IMR-90 (cell line): ENCODE results near the gene PROSER2. TPM values are rescaled to one million over a fixed set of nuclear protein-coding genes. Genes with fewer than 3 reads are reported as not detected.

Experiments used
- ATAC-seq: fragments of 200-7000 bp; cut with Tn5 transposase; 2 replicates; pipeline ENCODE4 v1.9.1; 2020; ENCODE audit warnings: low read depth, mild to moderate bottlenecking, moderate library complexity
- BruUV-seq: library from RNA; stranded (reverse); fragments of 400-500 nt; replicated peaks from 2 replicates; lab custom pipeline; 2021; lab: Mats Ljungman, UMichigan
- CTCF ChIA-PET: fragments of 300-600 bp; formaldehyde crosslinking; extraction: SDS; loops from one replicate; lab custom pipeline; 2021; ENCODE audit warnings: antibody characterized with exemption; lab: Yijun Ruan, JAX
- POLR2A ChIA-PET: fragments of 300-600 bp; sonication (Branson Sonifier 250); formaldehyde crosslinking; loops from one replicate; lab custom pipeline; 2022; ENCODE audit warnings: antibody characterized with exemption; ENCODE audit not compliant: unreplicated experiment; lab: Charles Lee
- DNase-seq: peaks from one replicate; pipeline ENCODE4 v3.0.0; 2013
- H2AFZ ChIP-seq: replicated peaks from 2 replicates; pipeline ENCODE3; 2013; ENCODE audit warnings: low read length, mild to moderate bottlenecking; ENCODE audit not compliant: poor library complexity
- H2AK5ac ChIP-seq: 2 replicates; pipeline ENCODE4 v1.6.1; 2013; ENCODE audit warnings: low read depth, low read length, inconsistent platforms
- H2AK9ac ChIP-seq: replicated peaks from 2 replicates; pipeline ENCODE3; 2013; ENCODE audit warnings: mild to moderate bottlenecking, low read depth, low read length, moderate library complexity; ENCODE audit not compliant: poor library complexity
- H2BK120ac ChIP-seq: 2 replicates; pipeline ENCODE4 v1.6.1; 2013; ENCODE audit warnings: low read depth, low read length, inconsistent platforms
- H2BK15ac ChIP-seq: 3 replicates; pipeline ENCODE4 v1.6.1; 2013; ENCODE audit warnings: low read depth, low read length, inconsistent platforms
- H2BK20ac ChIP-seq: 2 replicates; pipeline ENCODE4 v1.6.1; 2013; ENCODE audit warnings: low read depth, mild to moderate bottlenecking, inconsistent platforms, low read length, moderate library complexity
- H2BK5ac ChIP-seq: 2 replicates; pipeline ENCODE4 v1.6.1; 2013; ENCODE audit warnings: mild to moderate bottlenecking, low read depth, low read length, inconsistent platforms; ENCODE audit not compliant: poor library complexity, severe bottlenecking
- H3K14ac ChIP-seq: replicated peaks from 2 replicates; pipeline ENCODE4 v1.6.1; 2013; ENCODE audit warnings: low read depth, low read length, inconsistent platforms
- H3K18ac ChIP-seq: 2 replicates; pipeline ENCODE4 v1.6.1; 2013; ENCODE audit warnings: low read depth, low read length, control low read depth
- H3K23ac ChIP-seq: 2 replicates; pipeline ENCODE4 v1.6.1; 2013; ENCODE audit warnings: low read depth, low read length, inconsistent platforms
- H3K27ac ChIP-seq: 2 replicates; pipeline ENCODE4 v1.5.1; 2013; ENCODE audit warnings: mild to moderate bottlenecking, control low read depth, low read length; ENCODE audit not compliant: insufficient read depth
- H3K27me3 ChIP-seq: 2 replicates; pipeline ENCODE4 v1.6.1; 2013; ENCODE audit warnings: low read length; ENCODE audit not compliant: control insufficient read depth, insufficient read depth
- H3K36me3 ChIP-seq: 2 replicates; pipeline ENCODE4 v1.6.1; 2013; ENCODE audit warnings: low read length, mixed read lengths; ENCODE audit not compliant: control insufficient read depth, insufficient read depth
- H3K4ac ChIP-seq: 2 replicates; pipeline ENCODE4 v1.6.1; 2013; ENCODE audit warnings: low read depth, low read length, inconsistent platforms
- H3K4me1 ChIP-seq: 2 replicates; pipeline ENCODE4 v1.6.1; 2013; ENCODE audit warnings: low read length, mixed read lengths; ENCODE audit not compliant: control insufficient read depth, insufficient read depth
- H3K4me2 ChIP-seq: 2 replicates; pipeline ENCODE4 v1.6.1; 2013; ENCODE audit warnings: low read depth, mild to moderate bottlenecking, control low read depth, low read length, moderate library complexity
- H3K4me3 ChIP-seq: 2 replicates; pipeline ENCODE4 v1.5.1; 2013; ENCODE audit warnings: low read depth, mild to moderate bottlenecking, control low read depth, low read length, moderate library complexity; ENCODE audit not compliant: insufficient read depth
- H3K56ac ChIP-seq: 2 replicates; pipeline ENCODE4 v1.6.1; 2013; ENCODE audit warnings: low read length, inconsistent platforms; ENCODE audit not compliant: insufficient read depth; ENCODE audit errors: extremely low read depth
- H3K79me1 ChIP-seq, 2 experiments: 2 replicates each; pipeline ENCODE4 v1.6.1; 2013; ENCODE audit warnings: low read length in 2 of 2, inconsistent platforms in 1 of 2, low read depth in 1 of 2
- H3K9ac ChIP-seq: 2 replicates; pipeline ENCODE4 v1.6.1; 2013; ENCODE audit warnings: low read depth, low read length, control low read depth
- H3K9me1 ChIP-seq: 2 replicates; pipeline ENCODE4 v1.6.1; 2013; ENCODE audit warnings: low read length, inconsistent platforms; ENCODE audit not compliant: insufficient read depth
- H3K9me3 ChIP-seq: 2 replicates; pipeline ENCODE4 v1.6.1; 2013; ENCODE audit warnings: low read length; ENCODE audit not compliant: control insufficient read depth, insufficient read depth
- H4K20me1 ChIP-seq: 2 replicates; pipeline ENCODE4 v1.6.1; 2013; ENCODE audit warnings: low read length, inconsistent platforms; ENCODE audit not compliant: insufficient read depth
- H4K5ac ChIP-seq: 2 replicates; pipeline ENCODE4 v1.6.1; 2013; ENCODE audit warnings: mild to moderate bottlenecking, low read depth, low read length, control low read depth
- H4K8ac ChIP-seq, 2 experiments: 2 replicates each; pipeline ENCODE4 v1.6.1; 2013; ENCODE audit warnings: low read depth in 2 of 2, low read length in 2 of 2, control low read depth in 1 of 2, inconsistent platforms in 1 of 2
- H4K91ac ChIP-seq: 2 replicates; pipeline ENCODE4 v1.6.1; 2013; ENCODE audit warnings: low read depth, low read length, inconsistent platforms; ENCODE audit not compliant: insufficient read depth
- BHLHE40 ChIP-seq: fragments of 150-350 bp; IDR thresholded peaks from 2 replicates; pipeline ENCODE4 v1.6.1; 2016; ENCODE audit warnings: mild to moderate bottlenecking, low read depth, low read length
- CEBPB ChIP-seq: IDR thresholded peaks from 2 replicates; pipeline ENCODE4 v1.6.1; 2012; ENCODE audit warnings: low read depth, low read length, improper control_type of control experiment
- CHD1 ChIP-seq: IDR thresholded peaks from 2 replicates; pipeline ENCODE4 v1.6.1; 2012; ENCODE audit warnings: low read depth, low read length, improper control_type of control experiment
- CTCF ChIP-seq: conservative IDR thresholded peaks from 2 replicates; pipeline ENCODE4 v1.5.1; 2012; ENCODE audit warnings: mild to moderate bottlenecking, low read depth, low read length, improper control_type of control experiment
- ELK1 ChIP-seq: fragments of 150-350 bp; IDR thresholded peaks from 2 replicates; pipeline ENCODE4 v1.6.1; 2016; ENCODE audit warnings: low read depth, mild to moderate bottlenecking, low read length, moderate library complexity, borderline replicate concordance
- FOS ChIP-seq: fragments of 150-350 bp; IDR thresholded peaks from 2 replicates; pipeline ENCODE4 v1.6.1; 2016; ENCODE audit warnings: low read depth, low read length
- MAFK ChIP-seq: IDR thresholded peaks from 2 replicates; pipeline ENCODE4 v1.6.1; 2012; ENCODE audit warnings: low read depth, low read length, improper control_type of control experiment
- MAZ ChIP-seq: IDR thresholded peaks from 2 replicates; pipeline ENCODE4 v1.6.1; 2012; ENCODE audit warnings: low read depth, mild to moderate bottlenecking, low read length, improper control_type of control experiment, moderate library complexity, borderline replicate concordance
- MXI1 ChIP-seq: IDR thresholded peaks from 2 replicates; pipeline ENCODE4 v1.6.1; 2012; ENCODE audit warnings: low read depth, mild to moderate bottlenecking, low read length, moderate library complexity, borderline replicate concordance
- NFE2L2 ChIP-seq: fragments of 150-350 bp; IDR thresholded peaks from 2 replicates; pipeline ENCODE4 v1.6.1; 2016; ENCODE audit warnings: low read depth, mild to moderate bottlenecking, low read length
- POLR2A ChIP-seq: IDR thresholded peaks from 2 replicates; pipeline ENCODE4 v1.6.1; 2012; ENCODE audit warnings: mild to moderate bottlenecking, low read depth, low read length
- RAD21 ChIP-seq: IDR thresholded peaks from 2 replicates; pipeline ENCODE4 v1.6.1; 2012; ENCODE audit warnings: low read length, improper control_type of control experiment
- RCOR1 ChIP-seq: IDR thresholded peaks from 2 replicates; pipeline ENCODE4 v1.6.1; 2012; ENCODE audit warnings: mild to moderate bottlenecking, low read length, improper control_type of control experiment; ENCODE audit not compliant: insufficient replicate concordance
- RFX5 ChIP-seq: IDR thresholded peaks from 2 replicates; pipeline ENCODE4 v1.8.0; 2012; ENCODE audit warnings: low read depth, mild to moderate bottlenecking, low read length, moderate library complexity
- SMC3 ChIP-seq: fragments of 150-350 bp; IDR thresholded peaks from 2 replicates; pipeline ENCODE4 v1.6.1; 2016; ENCODE audit warnings: low read depth, mild to moderate bottlenecking, antibody characterized with exemption, low read length, moderate library complexity
- USF2 ChIP-seq: fragments of 150-350 bp; IDR thresholded peaks from 2 replicates; pipeline ENCODE4 v1.6.1; 2017; ENCODE audit warnings: mild to moderate bottlenecking, antibody characterized with exemption, low read length, low read depth
- WGBS, 2 experiments: methylation state at CpG; one replicate each; pipeline versions ENCODE4 v1.1.5 to v1.1.7; 2013; ENCODE audit warnings: missing lambda C conversion rate in 2 of 2; ENCODE audit not compliant: insufficient read length in 1 of 2; ENCODE audit errors: extremely low coverage in 2 of 2; 5-methylcytosine and 5-hydroxymethylcytosine counted together
- dilution Hi-C: fragments of 300-500 bp; cut with HindIII; formaldehyde crosslinking; loops from one replicate; pipeline ENCODE4 v1.14.3; 2018; ENCODE audit warnings: low sequenced_read_pairs; ENCODE audit not compliant: unreplicated experiment
- in situ Hi-C: fragments of 300-500 bp; cut with MboI; formaldehyde crosslinking; loops from 3 replicates; pipeline ENCODE4 v1.14.3; 2019; ENCODE audit warnings: low sequenced_read_pairs, inconsistent platforms, mixed read lengths
- intact Hi-C: fragments of 100-400 bp; cut with micrococcal nuclease; formaldehyde crosslinking; loops from 2 replicates; pipeline ENCODE4 v1.10.0; 2022
- polyA plus RNA-seq, 3 experiments: library from polyadenylated mRNA; depleted of rRNA; stranded (reverse); fragments of >200 nt; gene quantifications; 2 replicates each; pipeline ENCODE4 v1.2.3, GENCODE V29; 2012; ENCODE audit warnings: low replicate concordance in 1 of 3
- total RNA-seq: library from RNA; depleted of rRNA; stranded (reverse); fragments of >200 nt; gene quantifications from 2 replicates; pipeline ENCODE4 v1.2.3, GENCODE V29; 2012

PROSER2 gene
- total and polyA plus RNA-seq, 2 of the 4 experiments (the other 2 are of a cell fraction): 1.4 to 2.0 TPM

- 78% methylated on average over 3 of the region's 8 CpGs; no CpG with 5 or more reads in 1 of the 2 experiments for WGBS, 2 experiments
- POLR2A ChIA-PET: no interaction called here
- in situ Hi-C loops: no loop called here
- H3K4ac ChIP-seq: no peak overlapping the region
- H2BK120ac ChIP-seq: no peak overlapping the region
- no peak overlapping the region for H4K91ac ChIP-seq
- CTCF ChIA-PET: interaction anchor here (1.0 kb wide), 1 partner anchor 24 kb away, joined by 5 read pairs; no protein-coding TSS in a partner anchor
- intact Hi-C loops: no loop called here
- dilution Hi-C loops: no loop called here
- no peak overlapping the region for H4K8ac ChIP-seq
- H3K14ac ChIP-seq: no peak overlapping the region
- H3K4me1 ChIP-seq: no peaks in the 10 kb centered on the region
- H3K18ac ChIP-seq: no peak overlapping the region
- H4K5ac ChIP-seq: no peak overlapping the region
- H3K36me3 ChIP-seq: peaks cover 17% of the 10 kb centered on the region
- H4K20me1 ChIP-seq: no peaks in the 10 kb centered on the region
- H2BK15ac ChIP-seq: no peak overlapping the region
- no peak overlapping the region for H2BK20ac ChIP-seq
- H2BK5ac ChIP-seq: no peak overlapping the region
- DNase-seq: no peak
- no peaks in the 10 kb centered on the region for H3K27me3 ChIP-seq
- H2AK5ac ChIP-seq: no peak overlapping the region
- no peaks in the 10 kb centered on the region for H3K9me1 ChIP-seq
- no peak overlapping the region for H3K56ac ChIP-seq
- H3K23ac ChIP-seq: no peak overlapping the region
- no peak overlapping the region for H3K27ac ChIP-seq
- H3K4me3 ChIP-seq: no peak overlapping the region
- no peak overlapping the region for H2AFZ ChIP-seq
- no TSS peak for BruUV-seq
- ATAC-seq: no peak
- no peak overlapping the region for H2AK9ac ChIP-seq
- TF ChIP-seq MAFK: no peak
- no peak for TF ChIP-seq RFX5
- no peak for TF ChIP-seq CEBPB
- TF ChIP-seq CHD1: no peak
- TF ChIP-seq CTCF: no peak
- TF ChIP-seq FOS: no peak
- no peak for TF ChIP-seq USF2
- no peak for TF ChIP-seq RCOR1
- no peak for TF ChIP-seq ELK1
- no peak for TF ChIP-seq BHLHE40
- no peak for TF ChIP-seq NFE2L2
- no peak for TF ChIP-seq MAZ
- no peak for TF ChIP-seq POLR2A
- TF ChIP-seq RAD21: no peak
- TF ChIP-seq MXI1: no peak
- no peak for TF ChIP-seq SMC3
- H3K9ac ChIP-seq: no peak overlapping the region
- H3K79me1 ChIP-seq: no peaks in the 10 kb centered on the region
- H3K4me2 ChIP-seq: no peak overlapping the region
- no peaks in the 10 kb centered on the region for H3K9me3 ChIP-seq
Measured at GRCh38 chr10:11918384-11918783, 95.2 kb downstream of the PROSER2 start.
